AG09309 (cell line): Measurements from ENCODE around the gene SLC17A7.

Source experiments
- DNase-seq: peaks from one replicate; pipeline ENCODE4 v3.0.0-alpha.2; 2010; ENCODE audit warnings: low read depth
- H3K4me3 ChIP-seq: 2 replicates; pipeline ENCODE4 v1.5.1; 2011; ENCODE audit warnings: mild to moderate bottlenecking, low read depth, low read length, moderate library complexity; ENCODE audit not compliant: control insufficient read depth
- CTCF ChIP-seq: IDR thresholded peaks from 2 replicates; pipeline ENCODE4 v1.5.1; 2011; ENCODE audit warnings: mild to moderate bottlenecking, low read depth, low read length, inconsistent platforms; ENCODE audit not compliant: insufficient read depth, control insufficient read depth; ENCODE audit errors: missing control alignments

SLC17A7 gene

GRCh38 chr19:49400029-49400428 lies 41.3 kb downstream of the SLC17A7 start:
- no peak for TF ChIP-seq CTCF
- H3K4me3 ChIP-seq = no peak overlapping the region
- DNase-seq = no peak

GRCh38 chr19:49398931-49399330 lies 42.4 kb downstream of the SLC17A7 start:
- H3K4me3 ChIP-seq = no peak overlapping the region
- no peak for DNase-seq
- TF ChIP-seq CTCF = no peak

- no peak for TF ChIP-seq CTCF
- H3K4me3 ChIP-seq = no peak overlapping the region
- no peak for DNase-seq
Observed at GRCh38 chr19:49398001-49398615, 43.2 kb downstream of the SLC17A7 start.

- no peak overlapping the region for H3K4me3 ChIP-seq
- no peak for TF ChIP-seq CTCF
- DNase-seq = no peak
Observed at GRCh38 chr19:49396738-49397505, 44.4 kb downstream of the SLC17A7 start.

- no peak overlapping the region for H3K4me3 ChIP-seq
- DNase-seq = no peak
- no peak for TF ChIP-seq CTCF
Observed at GRCh38 chr19:49395581-49396407, 45.5 kb downstream of the SLC17A7 start.

GRCh38 chr19:49393881-49394280 lies 47.4 kb downstream of the SLC17A7 start:
- TF ChIP-seq CTCF = no peak
- no peak overlapping the region for H3K4me3 ChIP-seq
- DNase-seq = no peak
